EH (cell line): ENCODE data around the gene IFI6.
"Not testable (repeated sequence)": the region's sequence is repeated elsewhere in the genome, so short reads cannot be mapped to it uniquely, and the experiment has no call there.

Source experiments
- DNase-seq: peaks from one replicate; pipeline ENCODE4 v3.0.0-alpha.2; 2015; ENCODE audit warnings: low read depth

Gene IFI6, protein sequence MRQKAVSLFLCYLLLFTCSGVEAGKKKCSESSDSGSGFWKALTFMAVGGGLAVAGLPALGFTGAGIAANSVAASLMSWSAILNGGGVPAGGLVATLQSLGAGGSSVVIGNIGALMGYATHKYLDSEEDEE

GRCh38 chr1:27671964-27672749 is at the start of gene IFI6:
Gene IFI6 (minus strand): TSS chr1:27672192. CDS start chr1:27669314, 2,878 bp downstream.
- peak; percentile 98 for DNase-seq

DNA sequence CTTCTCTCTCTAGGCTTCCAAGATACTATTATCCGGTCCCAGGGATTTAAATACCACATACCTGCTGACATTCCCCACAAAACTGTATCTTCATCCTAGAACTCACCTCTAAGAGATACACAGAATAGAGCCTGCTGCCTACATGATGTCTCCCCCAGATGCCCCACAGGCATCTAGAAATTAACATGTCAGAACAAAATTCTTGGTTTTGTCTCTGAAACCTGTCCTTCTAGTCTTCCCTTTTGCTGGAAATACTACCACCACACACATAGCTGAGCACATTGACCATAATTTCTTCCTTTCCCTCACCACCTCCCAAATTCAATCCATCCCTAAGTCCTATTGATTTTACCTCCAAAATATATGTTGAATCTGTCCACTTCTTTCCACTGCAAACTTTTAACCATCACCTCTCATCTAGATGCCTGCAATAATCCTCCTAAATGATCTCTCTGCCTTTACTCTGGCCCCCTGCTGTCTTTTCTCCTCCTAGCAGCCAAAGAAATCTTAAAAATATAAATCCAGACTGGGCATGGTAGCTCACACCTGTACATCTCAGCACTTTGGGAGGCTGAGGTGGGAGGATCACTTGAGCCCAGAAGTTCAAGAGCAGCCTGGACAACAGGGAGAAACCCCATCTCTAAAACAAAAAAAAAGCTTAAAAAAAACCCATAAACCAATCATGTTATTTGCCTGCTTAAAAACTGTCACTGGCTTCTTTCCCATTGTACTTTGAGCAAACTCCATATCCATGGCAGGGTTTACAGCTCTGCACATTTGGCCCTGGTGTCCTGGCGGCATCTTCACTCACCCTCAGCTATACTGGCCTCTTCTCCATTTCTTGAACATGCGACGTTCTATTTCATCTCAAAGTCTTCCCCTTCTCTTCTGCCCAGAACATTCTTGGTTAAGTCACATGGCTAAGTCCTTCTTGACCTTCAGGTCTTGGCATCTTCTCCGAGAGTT is 47.6 kb upstream of the IFI6 start:
- peak; percentile 18 for DNase-seq

GRCh38 chr1:27716262-27716895 is 44.4 kb upstream of the IFI6 start:
- DNase-seq = no peak

DNA sequence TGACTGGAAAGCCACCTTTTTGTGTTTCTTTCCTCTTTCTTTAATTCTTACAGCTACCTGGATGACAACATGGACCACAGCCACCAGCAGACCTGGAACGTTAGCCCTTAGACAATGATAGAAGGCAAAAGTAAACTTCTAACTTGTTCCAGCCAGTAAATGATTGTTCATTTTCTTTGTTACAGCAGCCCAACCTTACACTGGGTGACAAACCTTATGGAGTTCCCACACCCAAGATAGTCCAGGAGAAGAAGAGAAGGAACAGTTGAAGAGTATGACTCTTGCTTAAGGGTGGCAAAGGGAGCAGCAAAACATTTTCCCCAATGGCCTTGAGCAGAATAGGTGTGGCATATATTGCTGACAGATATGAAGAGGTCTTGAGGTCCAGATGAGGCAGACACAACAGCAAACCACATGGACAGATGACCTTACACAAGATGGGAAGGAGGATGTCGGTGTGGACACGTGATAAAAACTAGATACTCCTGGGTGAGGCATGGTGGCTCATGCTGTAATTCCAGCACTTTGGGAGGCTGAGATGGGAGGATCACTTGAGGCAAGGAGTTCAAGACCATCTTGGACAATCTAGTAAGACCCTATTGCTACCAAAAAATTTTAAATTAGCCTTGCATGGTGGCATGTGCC is 42.0 kb upstream of the IFI6 start:
- DNase-seq = no peak

- no peak for DNase-seq
Measured at GRCh38 chr1:27713139-27713725, 41.2 kb upstream of the IFI6 start.

- DNase-seq = no peak
Measured at GRCh38 chr1:27710574-27710973, 38.6 kb upstream of the IFI6 start.

DNA sequence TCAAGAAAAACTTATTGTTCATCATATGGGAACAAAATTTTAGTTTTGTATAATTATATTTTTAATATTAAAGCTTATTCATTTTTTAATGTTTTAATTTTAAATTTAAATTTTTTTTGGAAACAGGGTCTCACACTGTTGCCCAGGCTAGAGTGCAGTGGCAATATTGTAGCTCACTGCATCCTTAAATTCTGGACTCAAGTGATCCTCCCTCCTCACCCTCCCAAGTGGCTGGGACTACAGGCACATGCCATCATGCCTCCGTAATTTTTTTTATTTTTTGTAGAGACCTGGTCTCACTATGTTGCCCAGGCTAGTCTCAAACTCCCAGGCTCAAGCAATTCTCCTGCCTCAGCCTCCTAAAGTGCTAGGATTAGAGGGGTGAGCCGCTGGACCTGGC is 33.6 kb upstream of the IFI6 start:
- DNase-seq = no peak

DNA sequence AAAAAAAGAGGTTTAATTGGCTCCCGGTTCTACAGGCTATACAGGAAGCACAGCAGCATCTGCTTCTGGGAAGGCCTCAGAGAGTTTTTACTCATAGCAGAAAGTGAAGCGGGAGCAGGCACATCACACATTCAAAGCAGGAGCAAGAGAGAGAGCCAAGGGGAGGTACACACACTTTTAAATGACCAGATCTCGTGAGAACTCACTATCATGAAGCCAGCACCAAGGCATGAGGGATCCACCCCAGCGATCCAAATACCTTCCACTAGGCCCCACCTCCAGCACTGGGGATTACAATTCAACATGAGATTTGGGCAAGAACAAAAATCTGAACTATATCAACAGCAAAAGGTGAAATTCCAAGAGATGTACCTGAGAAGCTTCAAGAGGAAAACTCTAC is 33.0 kb upstream of the IFI6 start:
- no peak for DNase-seq

DNA sequence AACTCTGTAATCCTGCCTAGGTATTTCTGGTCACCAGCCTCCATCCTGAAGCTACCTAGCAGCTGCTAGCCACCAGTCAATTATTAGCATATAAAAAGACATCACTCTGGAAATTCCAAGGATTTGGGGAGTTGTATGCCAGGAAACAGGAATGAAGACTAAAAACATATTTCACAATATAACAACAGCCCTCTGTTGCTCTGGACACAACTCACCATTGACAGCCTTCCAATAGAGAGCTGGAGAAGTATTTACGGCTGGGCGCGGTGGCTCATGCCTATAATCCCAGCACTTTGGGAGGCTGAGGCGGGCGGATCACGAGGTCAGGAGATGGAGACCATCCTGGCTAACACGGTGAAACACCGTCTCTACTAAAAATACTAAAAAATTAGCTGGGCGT is 24.8 kb upstream of the IFI6 start:
- not testable (repeated sequence) for DNase-seq

DNA sequence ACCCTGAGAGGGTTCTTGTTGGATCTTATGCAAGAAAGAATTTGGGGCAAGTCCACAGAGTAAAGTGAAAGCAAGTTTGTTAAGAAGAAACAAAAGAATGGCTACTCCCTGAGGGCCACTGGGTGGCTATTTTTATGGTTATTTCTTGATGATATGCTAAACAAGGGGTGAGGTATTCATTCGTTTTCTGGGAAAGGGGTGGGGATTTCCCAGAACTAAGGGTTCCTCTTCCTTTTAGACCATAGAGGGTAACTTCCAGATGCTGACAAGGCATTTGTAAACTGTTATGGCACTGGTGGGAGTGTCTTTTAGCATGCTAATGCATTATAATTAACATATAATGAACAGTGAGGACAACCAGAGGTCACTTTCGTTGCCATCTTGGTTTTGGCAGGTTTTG is 18.2 kb upstream of the IFI6 start:
- no peak for DNase-seq

DNA sequence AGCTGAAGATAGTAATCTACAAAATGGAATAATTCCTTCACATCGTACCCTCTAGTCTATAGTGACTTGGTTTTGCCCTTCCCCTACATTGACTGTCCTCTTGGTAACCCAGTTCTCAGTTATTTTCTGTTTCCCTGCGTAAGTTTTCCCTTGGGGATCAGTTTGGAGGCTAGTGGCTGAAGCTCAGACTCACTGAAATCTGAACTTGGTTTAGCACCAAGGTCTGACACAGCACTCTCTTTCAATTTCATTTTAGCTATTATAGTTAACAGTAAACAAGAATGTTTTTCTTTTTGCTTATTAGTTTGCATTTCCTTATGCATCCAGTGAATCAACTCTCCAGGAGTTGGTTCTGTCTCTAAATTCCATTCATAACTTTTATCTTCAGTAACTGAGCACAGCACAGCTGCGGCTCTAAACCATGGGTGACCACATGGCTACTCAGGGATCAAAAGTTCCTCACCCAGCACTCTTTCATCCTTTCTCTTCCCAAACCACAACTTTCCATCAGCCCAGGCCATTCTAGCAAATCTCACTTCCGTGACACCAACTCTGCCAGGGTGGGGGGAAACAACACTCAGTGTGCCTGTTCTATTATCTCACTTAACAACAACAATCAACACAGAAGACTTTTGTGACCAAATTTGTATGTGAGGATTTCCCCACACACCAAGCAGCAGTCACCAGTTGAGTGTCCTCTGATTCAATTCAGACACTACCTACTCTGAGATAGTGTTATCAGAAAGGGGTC is 17.6 kb upstream of the IFI6 start:
- DNase-seq = peak; percentile 69

DNA sequence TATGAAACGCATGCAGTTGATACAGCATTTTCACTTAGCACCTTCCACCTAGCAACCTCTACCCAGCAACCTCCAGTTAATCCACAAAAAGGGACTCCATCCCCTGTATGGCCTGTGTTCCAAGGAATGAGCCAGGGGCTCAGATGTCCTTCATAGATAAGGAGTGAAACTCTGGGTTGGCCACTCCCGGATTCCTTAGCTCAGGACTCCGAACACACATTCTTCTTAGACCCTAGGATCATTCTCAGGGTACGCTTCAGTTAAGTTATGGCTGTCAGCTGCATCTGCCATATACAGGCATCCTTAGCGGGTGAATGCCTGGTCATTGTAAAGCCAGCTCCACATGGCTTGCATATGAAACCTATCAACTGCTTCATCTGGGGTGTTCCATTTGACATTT is 15.9 kb upstream of the IFI6 start:
- no peak for DNase-seq

DNA sequence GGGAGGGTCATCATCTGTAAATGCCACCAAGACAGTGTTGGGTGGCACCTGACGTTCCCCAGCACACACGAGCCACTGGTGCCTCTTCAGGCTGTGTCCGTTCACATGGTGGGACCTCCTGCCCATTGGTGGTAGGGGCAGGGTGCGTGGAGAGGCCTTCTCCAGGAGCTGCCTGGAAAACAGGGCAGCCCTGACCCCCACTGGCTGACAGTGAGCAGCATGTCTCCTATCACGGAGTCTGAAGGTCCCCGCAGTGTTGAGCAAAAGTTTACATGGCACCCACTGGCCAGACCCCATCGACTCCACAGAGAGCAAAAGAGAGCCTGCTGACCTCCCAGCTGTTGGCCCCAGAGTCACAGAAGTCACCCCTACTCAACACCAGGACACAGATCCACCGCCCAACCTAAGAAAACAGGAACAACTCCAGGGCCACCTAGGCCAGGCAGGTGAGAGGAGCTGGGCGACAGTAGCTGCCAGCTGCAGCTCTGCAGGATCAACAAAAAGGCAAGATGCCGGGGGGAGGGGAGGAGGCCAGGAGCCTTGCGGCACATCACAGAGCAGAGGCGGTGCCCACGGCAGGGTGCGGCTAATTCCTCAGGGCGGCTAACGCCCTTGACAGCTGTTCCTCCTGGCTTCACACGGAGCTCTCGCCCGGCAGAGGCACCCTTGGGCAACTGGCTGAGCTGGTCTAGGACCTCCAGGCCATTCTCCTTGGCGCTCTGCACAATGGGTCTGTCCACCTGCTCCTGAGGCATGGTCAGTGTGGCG is 14.4 kb upstream of the IFI6 start:
- DNase-seq = no peak

- no peak for DNase-seq
Measured at GRCh38 chr1:27684176-27684575, 12.2 kb upstream of the IFI6 start.

DNA sequence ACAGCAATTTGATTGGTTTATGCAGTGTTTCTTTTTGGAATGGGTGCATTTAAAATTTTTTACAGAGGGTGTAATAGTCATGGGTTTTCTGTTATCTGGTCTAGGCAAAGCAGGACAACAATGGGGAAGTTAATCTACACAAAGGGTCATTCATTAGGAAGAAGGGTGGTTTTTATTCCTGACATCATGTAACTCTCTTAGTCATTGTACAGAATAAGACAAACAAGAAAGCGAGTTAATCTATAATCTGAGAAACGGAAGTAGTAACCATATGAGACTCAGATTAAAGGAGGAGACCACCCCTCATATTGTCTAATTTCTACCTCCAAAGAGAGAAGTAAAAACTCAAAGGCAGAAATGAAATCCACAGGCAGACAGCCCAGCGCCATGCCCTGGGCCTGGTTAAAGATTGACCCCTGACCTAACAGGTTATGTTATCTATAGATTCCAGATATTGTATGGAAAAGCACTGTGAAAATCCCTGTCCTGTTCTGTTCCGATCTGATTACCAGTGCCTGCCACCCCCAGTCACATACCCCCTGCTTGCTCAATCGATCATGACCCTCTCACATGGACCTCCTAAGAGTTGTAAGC is 10.5 kb upstream of the IFI6 start:
- DNase-seq = no peak

- not testable (repeated sequence) for DNase-seq
Measured at GRCh38 chr1:27681580-27681979, 9.6 kb upstream of the IFI6 start.

GRCh38 chr1:27680225-27680791 is 8.3 kb upstream of the IFI6 start:
- DNase-seq = not testable (repeated sequence)

GRCh38 chr1:27678747-27679146 is 6.8 kb upstream of the IFI6 start:
- DNase-seq = no peak

- no peak for DNase-seq
Measured at GRCh38 chr1:27676410-27676809, 4.4 kb upstream of the IFI6 start.
